ENCODE data around the gene LONP2.

DNA sequence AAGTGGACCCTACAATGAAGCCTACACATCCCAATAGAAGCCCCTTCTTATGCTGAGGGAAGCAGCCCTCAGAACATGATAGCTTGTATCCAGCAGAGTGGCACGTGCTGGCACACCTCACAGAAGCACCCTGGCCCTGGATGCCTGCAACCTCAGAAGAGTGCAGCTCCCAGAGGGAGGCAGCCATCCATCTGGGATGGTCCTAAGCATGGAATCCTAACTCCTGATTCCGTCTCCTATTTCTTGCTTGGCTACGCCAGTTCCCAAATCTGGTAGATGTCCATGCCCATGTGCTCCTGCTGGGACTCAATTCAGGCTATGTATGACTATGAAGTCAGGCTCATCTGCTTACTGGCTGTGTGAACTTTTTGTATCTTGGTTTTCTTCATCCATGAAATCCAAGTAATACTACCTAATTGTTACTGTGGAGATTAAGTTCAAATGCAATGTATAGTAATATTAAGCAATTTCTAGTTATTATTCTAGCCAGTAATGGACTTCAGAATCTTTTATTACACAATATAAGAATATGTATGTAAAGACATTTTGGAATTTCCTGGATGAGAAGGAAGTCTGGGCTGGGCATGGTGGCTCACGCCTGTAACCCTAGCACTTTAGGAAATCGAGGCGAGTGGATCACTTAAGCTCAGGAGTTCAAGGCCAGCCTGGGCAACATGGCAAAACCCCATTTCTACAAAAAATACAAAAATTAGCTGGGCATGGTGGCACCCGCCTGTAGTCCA lies 108.7 kb downstream of the LONP2 start:
- no peak for TF ChIP-seq POLR2A (IDR thresholded peaks at IDR 0.05)
- TF ChIP-seq, protein P1, sequence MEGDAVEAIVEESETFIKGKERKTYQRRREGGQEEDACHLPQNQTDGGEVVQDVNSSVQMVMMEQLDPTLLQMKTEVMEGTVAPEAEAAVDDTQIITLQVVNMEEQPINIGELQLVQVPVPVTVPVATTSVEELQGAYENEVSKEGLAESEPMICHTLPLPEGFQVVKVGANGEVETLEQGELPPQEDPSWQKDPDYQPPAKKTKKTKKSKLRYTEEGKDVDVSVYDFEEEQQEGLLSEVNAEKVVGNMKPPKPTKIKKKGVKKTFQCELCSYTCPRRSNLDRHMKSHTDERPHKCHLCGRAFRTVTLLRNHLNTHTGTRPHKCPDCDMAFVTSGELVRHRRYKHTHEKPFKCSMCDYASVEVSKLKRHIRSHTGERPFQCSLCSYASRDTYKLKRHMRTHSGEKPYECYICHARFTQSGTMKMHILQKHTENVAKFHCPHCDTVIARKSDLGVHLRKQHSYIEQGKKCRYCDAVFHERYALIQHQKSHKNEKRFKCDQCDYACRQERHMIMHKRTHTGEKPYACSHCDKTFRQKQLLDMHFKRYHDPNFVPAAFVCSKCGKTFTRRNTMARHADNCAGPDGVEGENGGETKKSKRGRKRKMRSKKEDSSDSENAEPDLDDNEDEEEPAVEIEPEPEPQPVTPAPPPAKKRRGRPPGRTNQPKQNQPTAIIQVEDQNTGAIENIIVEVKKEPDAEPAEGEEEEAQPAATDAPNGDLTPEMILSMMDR (IDR thresholded peaks at IDR 0.05) = no peak
